ENCODE data around the gene SIRT2.
"Not testable (repeated sequence)": the region's sequence is repeated elsewhere in the genome, so short reads cannot be mapped to it uniquely, and the experiment has no call there.

Gene SIRT2

DNA sequence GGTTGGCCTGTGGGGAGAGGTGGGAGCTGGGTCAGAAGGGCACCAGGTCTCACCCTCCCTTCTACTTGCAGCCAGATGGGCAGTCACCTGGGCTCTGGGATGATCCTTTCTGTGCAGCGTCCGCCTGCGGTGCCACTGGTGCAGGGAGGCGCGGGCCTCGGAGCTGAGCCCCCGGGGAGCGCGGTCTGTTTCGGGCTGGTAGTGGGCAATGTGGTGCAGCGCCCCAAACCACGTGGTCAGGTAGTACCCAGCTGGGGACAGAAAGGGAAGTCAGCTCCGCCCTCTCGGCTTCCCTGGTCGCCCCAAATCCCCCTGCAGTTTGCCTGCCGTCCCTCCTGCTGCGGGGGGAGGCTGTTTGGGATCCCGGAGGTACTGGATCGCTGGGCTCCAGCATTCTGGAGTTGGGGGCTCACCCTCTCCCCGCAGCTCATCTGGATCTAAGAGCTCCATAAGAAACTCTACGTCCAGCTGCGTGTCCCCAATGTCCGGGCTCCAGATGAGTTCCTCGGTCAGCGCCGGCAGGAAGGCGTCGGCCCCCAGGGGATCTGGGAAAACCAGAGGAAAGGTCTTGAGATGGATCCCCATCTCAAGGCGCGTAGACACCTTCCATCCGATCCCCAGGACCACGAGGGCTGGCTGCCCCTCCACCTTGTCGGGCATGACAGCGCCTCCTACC is 30.1 kb downstream of the SIRT2 start:
- DNase-seq (ENCODE audit: low spot score): no peak

DNA sequence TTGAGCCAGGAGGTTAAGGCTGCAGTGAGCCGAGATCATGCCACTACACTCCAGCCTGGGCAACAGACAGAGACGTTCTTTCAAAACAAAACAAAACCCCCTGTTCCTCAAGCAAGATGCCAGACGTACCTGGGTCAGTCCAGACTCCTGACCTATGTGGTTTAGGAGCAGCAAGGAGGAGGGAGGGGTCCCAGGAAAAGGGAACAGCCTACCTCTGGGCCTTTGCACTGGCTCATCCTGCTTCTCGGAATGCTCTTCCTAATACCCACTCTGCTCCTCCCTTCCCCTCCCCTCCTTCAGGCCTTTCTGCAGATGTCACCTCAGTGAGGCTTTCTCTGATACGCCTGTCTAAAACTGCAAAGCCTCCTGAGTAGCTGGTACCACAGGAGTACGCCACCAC is 30.9 kb downstream of the SIRT2 start:
- no peak for DNase-seq (ENCODE audit: low spot score)

DNA sequence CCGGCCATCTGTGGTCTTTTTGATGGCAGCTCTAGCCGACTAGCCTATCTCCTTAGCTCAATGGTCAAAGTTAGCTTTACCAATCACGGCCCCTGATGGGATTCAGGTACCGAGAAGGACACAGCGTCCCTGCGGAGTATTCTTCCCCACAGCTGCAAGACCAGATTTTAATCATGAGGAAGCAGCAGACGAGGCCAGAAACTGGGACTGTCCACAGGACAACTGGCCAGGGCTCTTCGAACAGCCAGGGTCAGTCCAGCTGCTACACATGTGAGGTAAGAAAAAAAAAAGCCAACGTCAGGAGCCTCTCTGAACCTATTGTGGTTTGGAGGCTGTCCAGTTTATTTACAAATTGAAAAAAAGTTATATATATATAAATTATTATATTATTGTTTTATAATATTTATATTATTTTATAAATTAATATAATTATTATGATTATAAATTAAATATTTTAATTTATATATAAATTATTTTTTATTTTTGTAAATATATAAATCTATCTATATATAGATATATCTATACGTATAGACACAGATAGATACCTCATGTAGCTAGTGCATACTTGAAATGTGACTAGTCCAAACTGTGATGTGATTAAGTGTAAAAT is 32.1 kb downstream of the SIRT2 start:
- no peak for DNase-seq (ENCODE audit: low spot score)

DNA sequence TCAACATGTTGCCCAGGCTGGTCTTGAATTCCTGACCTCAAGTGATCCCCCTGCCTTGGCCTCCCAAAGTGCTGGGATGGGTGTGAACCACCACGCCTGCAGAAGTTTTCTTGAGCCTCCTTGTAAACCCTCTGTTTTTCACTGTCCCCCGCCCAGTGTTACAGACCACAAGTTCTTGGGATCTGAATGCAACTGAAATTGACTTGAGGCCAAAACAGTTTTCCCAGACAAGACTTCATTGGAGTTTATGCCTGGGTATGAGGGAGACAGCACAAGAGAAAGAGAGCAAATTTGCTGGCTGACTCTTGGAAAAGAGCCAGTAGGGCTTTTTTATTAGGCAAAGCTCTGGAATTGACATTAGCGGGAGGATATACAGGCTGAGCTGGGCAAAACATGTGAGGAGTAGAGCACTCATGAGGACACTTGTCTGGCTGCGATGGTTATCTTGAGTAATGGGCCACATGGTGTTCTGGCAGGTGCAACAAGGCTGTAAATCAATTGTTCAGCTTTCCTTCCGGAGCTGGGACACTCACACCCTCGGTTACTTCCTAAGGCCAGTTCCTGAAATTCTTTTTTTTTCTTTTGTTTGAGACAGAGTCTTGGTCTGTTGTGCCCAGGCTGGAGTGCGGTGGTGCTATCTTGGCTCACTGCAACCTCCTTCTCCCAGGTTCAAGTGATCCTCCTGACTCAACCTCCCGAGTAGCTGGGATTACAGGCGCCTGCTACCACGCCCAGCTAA is 36.9 kb downstream of the SIRT2 start:
- no peak for DNase-seq (ENCODE audit: low spot score)

DNA sequence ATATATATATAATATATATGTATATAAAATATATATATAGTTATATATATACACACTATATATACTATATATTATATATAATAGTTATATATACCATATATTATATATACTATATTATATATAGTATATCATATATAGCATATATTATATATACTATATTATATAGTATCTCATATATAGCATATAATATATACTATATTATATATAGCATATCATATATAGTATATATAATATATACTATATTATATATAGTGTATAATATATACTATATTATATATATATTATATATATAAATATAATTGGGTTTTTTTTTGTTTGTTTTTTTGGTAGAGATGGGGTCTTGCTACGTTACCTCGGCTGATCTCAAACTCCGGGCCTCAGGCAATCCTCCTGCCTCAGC is 38.0 kb downstream of the SIRT2 start:
- no peak for DNase-seq (ENCODE audit: low spot score)

DNA sequence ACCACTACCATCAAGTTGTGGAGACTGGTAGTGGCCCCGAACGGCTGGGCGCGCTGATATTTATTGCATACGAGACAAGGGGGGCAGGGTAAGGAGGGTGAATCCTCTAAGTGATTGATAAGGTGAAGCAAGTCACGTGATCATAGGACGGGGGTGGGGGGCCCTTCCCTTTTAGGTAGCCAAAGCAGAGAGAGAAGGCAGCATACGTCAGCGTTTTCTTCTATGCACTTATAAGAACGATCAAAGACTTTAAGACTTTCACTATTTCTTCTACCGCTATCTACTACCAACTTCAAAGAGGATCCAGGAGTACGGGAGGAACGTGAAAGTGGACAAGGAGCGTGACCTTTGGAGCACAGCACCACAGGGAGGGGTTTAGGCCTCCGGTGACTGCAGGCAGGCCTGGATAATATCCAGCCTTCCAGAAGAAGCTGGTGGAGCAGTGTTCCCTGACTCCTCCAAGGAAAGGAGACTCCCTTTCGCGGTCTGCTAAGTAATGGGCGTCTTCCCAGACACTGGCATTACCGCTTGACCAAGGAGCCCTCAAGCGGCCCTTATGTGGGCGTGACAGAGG is 39.7 kb downstream of the SIRT2 start:
- DNase-seq (ENCODE audit: low spot score): not testable (repeated sequence)

DNA sequence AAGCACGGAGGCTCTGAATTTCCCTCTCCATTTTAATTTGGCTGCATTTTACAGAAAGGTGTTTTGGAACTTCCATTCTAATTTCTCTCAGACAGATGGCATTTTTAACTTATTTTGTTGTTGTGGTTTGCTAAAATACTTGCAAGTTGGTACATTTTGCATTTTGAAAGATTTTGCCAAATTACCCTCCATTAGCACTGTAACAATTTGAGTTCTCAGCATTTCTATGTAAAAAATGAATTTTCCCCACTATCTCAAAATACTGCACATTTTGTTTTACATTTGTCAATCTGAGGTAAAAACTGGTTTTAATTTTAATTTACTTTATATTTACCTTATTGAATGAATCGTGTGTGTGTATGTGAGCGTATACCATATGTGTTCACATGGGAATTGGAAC is 42.6 kb downstream of the SIRT2 start:
- no peak for DNase-seq (ENCODE audit: low spot score)

DNA sequence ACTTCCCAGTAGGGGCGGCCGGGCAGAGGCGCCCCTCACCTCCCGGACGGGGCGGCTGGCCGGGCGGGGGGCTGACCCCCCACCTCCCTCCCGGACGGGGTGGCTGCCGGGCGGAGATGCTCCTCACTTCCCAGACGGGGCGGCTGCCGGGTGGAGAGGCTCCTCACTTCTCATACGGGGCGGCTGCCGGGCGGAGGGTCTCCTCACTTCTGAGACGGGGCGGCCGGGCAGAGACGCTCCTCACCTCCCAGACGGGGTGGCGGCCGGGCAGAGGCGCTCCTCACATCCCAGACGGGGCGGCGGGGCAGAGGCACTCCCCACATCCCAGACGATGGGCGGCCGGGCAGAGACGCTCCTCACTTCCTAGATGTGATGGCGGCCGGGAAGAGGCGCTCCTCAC is 43.7 kb downstream of the SIRT2 start:
- not testable (repeated sequence) for DNase-seq (ENCODE audit: low spot score)

DNA sequence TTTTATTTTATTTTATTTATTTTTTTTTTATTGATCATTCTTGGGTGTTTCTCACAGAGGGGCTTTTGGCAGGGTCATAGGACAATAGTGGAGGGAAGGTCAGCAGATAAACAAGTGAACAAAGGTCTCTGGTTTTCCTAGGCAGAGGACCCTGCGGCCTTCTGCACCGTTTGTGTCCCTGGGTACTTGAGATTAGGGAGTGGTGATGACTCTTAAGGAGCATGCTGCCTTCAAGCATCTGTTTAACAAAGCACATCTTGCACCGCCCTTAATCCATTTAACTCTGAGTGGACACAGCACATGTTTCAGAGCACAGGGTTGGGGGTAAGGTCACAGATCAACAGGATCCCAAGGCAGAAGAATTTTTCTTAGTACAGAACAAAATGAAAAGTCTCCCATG is 44.5 kb downstream of the SIRT2 start:
- DNase-seq (ENCODE audit: low spot score): not testable (repeated sequence)

DNA sequence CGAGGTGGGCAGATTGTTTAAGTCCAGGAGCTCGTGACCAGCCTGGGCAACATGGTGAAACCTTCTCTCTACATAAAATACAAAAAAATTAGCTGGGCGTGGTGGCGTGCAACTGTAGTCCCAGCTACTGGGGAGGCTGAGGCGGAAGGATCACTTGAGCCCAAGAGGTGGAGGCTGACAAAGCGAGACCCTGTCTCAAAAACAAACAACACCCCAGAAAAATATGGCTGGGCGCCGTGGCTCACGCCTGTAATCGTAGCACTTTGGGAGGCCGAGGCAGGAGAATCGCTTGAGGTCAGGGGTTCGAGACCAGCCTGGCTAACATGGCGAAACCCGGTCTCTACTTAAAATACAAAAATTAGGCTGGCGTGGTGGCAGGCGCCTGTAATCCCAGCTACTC is 46.2 kb downstream of the SIRT2 start:
- no peak for DNase-seq (ENCODE audit: low spot score)

DNA sequence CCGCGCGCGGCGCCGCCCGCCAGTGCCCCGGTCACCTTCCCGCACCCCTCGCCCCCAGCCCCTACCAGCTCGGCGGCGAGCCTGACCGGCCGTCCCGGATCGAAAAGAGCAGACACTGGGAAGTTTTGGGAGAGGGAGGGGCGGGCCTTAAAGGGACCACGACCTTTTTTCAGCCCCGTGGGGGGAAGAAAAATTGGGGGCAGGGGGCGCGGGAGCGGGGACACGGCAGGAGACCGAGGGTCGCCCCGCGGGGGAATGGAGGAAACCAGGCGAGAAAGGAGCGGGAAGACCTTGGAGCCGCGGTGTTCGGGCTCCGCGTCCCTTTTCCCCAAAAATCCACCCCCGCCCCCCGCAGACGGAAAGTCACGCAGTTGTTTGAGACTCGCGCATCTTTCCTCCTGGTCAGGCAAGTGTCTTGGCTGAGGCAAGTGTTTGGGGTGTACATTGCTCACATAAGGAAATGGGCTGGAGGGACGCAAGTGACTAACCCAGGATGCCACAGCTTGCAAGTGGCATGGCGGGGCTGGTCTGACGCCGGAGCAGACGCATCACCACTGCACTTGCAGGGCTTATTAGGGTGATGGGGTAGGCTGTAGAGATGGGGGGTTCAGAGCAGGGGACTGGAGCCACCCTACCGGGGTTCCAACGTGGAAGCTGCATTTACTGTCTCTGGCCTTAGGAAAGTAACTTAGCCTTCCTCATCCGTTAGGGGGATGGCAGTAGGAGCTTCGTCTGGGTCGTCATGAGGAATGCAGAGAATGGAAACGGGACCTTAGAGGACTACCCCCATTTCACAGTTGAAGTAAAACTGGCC is 47.0 kb downstream of the SIRT2 start:
- peak; percentile 70 for DNase-seq (ENCODE audit: low spot score)

DNA sequence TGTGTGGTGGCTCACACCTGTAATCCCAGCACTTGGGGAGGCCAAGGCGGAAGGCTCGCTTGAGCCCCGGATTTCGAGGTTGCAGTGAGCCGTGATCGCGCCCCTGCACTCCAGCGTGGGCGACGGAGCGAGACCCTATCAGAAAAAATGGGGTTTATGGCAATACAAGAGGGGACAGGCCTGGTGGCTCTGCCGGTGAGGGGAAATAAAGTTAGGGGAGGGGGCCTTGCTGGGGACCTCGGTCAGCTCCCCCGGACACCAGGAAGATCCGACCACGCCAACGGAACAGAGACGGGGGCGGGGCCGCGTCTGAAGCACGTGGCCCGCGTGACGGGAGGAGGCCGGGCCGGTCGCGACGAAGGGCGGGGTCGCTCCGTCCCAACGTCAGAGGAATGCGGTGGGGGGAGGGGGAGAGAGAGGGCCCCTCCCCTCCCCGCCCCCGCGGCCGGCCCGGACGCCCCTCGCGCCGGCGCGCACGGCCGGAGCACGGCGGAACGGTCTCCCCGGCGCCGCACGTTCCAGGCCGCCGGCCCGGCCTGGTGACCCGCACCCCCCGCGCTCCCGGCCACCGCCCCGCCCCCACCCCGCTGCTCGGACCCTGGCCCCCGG is 47.7 kb downstream of the SIRT2 start:
- DNase-seq (ENCODE audit: low spot score): peak; percentile 92

DNA sequence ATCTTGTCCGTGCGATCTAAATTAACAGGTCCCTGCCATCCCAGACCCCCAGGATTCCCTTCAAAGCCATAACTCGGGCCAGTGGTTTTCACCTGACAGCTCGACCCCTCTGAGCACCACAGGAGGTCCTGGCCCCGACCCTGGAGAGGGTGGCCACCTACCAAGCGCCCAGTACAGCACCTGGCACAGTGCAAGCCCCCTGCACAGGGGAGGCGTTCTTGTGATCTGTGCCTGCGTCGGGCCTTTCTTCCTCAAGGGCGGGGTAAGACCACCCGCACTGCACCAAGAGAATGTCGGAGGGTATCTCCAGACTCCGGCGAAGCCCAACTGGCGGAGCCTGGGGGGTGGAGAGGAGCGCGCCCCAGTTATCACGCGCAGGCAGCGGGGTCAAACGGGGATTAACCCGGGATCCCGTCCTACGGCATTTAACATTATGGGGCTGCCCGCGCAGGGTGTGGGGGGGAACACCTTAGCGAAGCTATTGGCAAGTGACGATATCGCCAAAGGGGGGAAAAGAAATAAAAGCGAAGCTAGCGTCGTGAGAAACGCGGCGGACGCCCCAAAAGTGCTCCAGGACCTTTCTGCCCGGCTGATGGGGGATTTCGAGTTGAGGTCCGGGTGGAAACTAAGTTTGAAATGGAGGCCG is 48.3 kb downstream of the SIRT2 start:
- DNase-seq (ENCODE audit: low spot score): peak; percentile 51

DNA sequence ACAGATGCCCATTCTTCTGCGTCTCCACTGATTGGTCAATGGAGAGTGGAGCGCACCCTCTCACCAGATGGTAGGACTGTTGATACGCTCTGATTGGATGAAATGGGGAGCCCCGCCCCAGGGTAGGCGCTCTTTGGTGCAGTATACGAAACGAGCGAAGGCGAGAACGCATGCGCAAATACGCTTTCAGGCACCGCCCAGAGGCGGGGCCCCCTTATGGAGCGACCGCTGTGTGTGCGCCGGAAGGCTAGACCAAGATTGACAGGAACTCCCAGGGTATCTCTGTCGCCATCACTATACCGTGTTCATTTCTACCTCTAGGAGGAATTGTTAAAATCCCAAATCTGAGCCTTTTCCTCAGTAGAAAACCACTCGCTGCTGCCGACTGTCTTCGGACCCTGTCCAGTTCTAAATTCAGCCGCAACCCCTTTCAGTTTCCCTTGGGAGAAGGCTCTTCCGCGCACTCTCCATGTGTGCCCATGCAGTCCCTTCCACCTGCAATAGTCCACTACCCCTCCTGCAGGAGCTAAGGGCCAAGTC is 48.9 kb downstream of the SIRT2 start:
- DNase-seq (ENCODE audit: low spot score): peak; percentile 100

DNA sequence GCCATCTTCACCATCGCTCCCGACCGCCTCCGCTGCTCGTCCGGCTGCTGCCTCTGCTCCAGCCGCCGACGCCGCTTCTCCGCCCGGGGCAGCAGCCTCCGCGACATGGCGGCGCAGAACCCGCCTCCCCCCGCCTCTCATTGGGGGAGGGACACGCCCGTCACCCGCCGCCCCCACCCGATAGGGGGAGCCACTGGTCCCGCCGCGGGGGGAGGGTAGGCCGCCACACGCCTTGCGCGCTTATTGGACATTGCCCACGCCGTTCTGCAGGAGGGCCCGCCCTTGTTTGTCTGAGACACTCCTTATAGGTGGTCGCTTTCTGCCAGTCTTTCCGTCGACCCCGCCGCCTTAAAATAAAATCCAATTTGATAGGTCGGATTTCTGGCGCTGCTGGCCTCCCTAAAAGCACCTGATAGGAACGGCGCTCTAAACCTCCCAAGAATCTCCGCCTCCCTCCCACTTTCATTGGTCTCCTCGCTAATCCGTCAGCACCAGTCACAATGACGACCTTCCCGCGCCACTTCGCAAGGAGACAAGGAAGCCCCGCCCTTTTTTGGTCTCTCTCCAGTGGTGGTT is 49.5 kb downstream of the SIRT2 start, which contains the start of gene HNRNPL:
HNRNPL (minus strand) TSS at position 127 of the 576 bp plus-strand sequence; CDS start at position 107, 20 bp downstream.
- no peak for DNase-seq (ENCODE audit: low spot score)

DNA sequence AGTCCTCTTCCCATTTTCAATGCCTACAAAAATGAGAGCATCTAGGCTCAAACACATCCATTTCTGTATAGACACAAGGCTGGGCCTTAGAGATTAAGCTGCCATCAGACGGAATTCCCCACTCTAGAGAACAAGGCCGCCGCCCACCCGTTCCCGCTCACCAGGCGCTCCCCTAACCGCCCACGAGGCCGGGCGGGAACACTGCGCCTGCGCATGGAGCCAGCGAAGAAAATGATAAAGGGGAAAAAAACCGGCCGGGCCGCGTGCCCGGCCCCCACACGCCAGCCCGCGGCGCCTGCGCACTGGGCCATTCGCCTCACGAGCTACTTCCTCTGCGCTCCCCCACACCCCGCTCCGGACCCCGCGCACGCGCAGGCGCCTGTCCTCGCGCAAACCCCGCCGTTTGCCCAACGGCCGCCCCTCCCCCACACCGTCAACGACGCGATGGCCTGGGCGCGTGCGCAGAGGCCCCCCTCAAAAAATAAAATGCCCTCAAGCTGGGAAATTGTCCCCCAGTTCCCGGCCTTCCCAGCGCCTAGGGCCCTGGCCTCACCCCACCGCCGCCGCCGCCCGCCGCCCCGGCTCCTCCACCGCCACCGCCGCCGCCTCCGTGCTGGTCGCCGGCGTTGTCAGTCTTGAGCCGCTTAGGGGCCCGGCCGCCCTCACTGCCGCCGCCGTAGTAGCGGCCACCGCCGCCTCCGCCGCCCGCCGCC is 50.1 kb downstream of the SIRT2 start:
- DNase-seq (ENCODE audit: low spot score): peak; percentile 98

DNA sequence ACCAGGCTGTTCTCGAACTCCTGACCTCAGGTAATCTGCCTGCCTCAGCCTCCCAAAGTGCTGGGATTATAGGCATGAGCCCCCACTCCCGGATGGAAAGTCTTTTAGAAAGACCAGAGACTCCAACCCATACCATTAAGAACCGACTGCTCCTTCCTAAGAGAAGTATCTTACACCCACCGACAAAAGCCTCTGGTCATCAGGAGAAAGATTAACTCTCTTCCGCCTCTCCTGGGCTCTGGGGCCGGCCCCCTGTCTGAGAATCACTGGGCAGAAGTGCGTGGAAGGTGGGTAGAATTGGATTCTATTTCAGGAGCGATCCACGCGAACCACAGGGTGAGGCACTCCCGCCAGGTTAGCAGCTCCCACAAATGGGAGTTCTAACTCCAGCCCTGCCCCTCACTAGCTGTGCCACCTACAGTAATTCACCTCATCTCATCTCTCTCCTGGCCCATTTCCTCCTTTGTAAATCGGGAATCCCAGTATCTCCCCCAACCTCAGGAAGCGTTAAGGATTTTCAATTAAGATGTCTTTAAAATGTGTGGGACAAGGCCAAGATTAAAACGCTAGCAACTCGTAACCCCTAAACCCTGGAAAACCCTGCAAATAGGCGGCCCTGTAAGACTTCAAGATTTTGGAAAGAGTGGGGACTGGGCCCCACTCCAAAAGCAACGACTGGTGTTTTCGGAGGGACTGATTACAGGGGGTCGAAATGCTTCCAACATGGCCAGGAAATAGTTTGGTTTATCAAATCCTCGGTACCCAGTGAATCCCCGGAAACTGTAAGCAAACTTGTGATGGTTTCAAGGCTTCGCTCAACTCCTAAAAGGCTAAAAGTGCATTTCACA is 50.9 kb downstream of the SIRT2 start:
- DNase-seq (ENCODE audit: low spot score): no peak

DNA sequence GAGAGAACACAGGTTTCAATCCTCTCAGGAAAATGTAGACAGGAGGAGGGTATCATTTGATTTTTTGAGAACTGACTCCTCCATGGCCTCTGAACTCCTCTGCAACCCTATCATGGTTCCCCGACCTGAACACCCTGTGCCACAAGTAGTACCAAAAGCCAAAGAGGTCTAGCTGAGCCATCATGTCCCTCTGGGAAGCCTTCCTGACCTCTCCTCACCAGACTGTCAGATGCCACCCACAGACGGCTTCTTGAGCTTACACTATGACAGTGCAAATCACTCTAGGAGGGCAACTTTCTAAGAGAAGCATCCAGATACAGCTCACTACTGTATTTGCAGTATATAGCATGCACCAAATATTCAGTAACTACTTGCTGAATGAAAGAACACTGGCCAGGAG is 53.3 kb downstream of the SIRT2 start:
- no peak for DNase-seq (ENCODE audit: low spot score)

Data from hematopoietic multipotent progenitor cell treated with erythropoietin and hydrocortisone succinate and interleukin-3 and kit ligand, for 17 days (in vitro differentiated cells).